Bone marrow (tissue), 2 donors: ENCODE results near the gene XRCC1.
A peak's percentile ranks its signal among the peaks of the same experiment; 100 is the strongest.
"Not testable (repeated sequence)": the region's sequence is repeated elsewhere in the genome, so short reads cannot be mapped to it uniquely, and the experiment has no call there.

Source experiments
- DNase-seq, 2 donors: peaks; one replicate each; lab custom pipeline; 2025; lab: John Stamatoyannopoulos, UW

XRCC1 gene

DNA sequence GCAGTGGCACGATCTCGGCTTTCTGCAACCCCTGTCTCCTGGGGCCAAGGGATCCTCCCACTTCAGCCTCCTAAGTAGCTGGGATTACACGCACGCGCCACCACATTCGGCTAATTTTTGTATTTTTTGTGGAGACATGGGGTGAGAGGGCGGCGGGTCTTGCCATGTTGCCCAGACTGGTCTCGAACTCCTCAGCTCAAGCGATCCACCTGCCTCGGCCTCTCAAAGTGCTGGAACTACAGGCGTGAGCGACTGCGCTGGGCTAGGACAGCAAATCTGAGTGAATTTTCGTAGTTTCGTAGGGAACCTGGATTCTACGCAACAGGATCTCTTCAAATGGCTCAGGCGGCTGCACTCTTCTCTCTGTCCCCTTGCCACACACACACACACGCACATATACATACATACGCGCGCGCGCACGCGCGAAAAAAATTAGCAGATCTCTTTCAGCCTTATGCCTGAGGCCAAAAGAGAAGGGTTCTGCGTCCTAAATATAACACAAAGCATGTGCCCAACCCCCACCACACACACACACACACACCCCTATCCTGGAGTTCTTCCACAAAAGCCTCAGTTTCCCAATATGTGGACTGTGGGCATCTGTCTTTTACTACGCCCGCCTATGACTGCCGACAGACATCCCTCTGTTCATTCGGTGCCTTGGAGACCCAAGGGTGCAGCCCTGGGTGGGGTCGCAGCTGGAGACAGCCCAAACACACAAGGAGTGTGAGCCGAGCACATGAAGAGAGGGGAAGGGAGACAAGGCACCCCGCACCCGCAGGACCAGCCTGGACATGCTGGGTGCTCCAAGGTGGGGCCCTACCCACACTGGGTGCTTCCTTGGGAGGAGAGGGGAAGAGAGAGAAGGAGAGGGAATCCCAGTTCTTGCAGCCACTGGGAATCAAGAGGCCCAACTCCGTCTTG is 890 bp upstream of the XRCC1 start:
- DNase-seq, result no peak

DNA sequence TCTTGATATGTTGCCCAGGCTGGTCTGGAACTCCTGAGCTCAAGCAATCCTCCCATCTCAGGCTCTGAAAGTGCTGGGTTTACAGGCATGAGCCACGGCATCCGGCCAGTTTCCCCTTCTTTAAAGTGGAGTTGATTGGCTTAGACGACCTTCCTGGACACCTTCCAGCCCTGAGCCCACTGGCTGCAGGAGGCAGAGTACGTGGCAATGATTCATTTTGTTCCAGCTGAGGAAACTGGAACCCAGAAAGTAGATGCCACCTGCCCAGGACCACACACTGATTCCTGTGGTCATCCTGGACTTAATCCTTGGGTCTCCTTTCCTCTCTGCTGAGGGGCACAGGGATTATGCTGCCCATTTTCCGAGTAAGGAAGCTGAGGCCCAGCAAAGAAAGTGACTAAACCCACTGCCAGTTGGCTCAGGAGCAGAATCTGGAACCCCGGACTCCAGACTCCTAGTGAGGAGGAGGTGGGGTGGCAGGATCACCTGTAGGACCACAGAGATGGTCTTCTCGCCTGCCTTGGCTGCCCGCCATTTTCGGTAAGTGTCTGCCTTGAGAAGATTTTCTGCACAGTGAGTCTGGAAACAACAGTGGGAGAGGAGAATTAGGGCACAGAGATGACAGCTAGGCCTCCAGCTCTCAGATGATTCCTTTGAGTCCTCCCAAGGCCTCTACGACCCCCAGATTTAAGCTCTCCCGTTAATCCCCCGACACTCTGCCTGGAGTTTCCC is 737 bp downstream of the XRCC1 start:
- DNase-seq, result no peak

DNA sequence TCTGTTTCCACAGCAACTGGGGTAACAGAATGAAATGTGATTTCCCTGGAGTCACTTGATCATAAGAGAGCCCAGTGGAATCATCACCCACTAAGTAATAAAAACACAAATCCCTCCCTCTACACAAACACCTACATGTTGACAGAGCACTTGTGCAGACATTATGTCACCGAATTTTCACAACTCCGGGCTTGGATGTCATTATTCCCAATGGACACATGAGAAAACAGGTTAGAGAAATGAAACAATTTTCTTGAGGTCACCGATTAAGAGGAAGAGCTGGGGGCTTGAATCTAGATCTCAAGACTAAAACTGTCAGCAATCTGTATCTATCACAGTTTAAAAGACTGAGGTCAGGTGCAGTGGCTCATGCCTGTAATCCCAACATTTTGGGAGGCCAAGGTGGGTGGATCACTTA is 3.1 kb downstream of the XRCC1 start:
- DNase-seq, result no peak

DNA sequence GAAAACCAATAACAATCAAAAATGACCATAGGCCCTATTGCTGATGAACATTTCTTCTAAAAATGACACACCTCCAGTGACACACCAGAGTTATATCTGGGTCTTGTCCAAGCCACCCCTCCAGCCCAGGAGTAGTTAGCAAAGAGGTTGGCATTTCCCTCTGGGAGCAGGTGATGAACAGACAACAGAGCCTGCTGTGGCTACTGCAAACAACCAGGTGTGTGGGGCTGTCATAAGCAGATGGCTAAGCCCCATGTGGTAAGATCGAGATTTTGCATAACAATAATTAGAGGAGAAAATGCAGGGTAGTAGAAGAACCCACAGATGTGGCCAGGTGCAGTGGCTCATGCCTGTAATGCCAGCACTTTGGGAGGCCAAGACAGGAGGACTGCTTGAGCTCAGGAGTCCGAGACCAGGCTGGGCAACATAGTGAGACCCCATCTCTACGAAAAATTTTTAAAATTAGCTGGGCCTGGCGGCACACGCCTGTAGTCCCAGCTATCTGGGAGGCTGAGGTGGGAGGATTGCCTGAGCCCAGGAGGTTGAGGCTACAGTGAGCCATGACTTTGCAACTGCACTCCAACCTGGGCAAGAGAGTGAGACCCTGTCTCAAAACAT is 5.0 kb downstream of the XRCC1 start:
- DNase-seq, result no peak

DNA sequence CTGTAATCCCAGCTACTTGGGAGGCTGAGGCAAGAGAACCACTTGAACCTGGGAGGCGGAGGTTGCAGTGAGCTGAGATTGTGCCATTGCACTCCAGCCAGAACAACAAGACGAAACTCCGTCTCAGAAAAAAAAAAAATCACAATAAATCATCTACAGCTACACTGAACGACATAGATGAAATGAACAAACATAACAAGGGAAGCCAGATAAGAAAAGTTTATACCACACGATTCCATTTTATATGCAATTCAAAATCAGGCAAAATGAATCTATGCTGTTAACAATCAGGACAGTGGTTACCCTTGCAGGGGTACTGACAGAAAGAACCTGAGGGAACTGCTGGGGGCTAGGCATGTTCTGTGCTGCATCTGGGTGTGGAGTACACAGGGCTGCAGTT is 5.7 kb downstream of the XRCC1 start:
- no peak for DNase-seq

DNA sequence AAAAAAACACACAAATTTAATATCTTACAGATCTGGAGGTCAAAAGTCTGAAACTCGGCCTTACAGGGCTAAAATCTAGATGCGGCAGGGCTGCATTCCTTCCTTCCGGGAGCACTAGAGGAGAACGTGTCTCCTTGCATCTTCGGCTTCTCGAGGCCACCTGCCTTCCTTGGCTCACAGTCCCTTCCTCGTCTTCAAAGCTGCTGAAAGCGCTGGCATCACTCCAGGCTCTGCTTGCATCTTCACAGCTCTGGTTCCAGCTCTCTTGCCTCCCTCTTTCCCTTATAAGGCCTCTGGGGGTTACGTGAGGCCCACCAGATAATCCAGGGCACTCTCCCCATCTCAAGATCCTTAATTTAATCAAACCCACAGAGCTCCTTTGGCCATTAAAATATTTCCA is 10.5 kb downstream of the XRCC1 start:
- DNase-seq, result no peak

DNA sequence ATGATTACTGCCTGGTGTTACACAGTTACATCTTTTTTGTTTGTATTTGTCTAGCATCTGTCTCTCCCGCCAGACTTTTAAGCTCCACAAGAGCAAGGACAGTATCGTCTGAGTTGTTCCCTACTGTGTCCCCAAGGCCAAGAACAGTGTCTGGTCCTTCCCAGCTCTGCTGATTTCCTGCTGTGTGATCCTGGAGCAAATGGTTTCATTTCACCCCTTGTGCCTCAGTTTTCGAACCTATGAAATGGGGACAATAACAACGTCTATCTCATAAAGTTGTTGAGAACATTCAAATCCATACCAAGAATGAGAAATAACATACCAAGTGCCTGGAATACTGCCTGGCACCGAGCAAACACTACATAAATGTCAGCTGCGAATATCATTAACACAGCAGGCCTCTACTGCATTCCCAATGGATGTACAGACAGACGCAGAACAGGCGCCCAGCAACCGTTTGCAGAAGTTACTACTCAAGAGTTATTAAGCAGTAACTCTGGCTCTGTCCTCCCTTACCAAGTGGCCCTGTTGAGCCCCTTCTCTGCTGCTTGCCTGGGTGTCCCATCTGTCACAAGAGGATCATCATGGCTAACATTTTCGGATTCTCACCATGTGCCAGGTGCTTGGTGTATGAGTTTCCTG is 11.4 kb downstream of the XRCC1 start:
- no peak for DNase-seq

DNA sequence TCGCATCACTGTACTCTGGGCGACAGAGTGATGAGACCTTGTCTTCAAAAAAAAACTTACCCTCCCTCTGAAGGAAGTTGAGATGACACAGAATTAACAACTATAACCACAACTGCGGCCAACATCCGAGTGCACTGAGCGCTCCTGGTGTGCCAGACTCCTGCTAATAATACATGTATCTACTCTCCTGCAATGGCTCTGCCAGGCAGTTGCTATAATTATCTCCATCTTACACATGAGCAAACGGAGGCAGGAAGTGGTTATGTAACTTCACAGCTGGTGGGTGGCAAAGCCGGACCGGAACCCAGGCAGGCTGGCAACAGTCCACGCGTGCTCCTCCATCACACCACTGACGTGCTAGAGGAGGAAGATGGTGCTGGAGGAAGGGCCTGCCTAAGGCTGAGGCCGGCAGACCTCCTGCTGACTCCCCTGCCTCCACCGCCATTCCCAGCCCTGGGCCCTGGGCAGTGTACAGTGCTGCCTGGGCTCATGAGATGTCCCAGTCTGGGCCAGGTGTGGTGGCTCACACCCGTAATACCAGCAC is 12.6 kb downstream of the XRCC1 start:
- peak; percentile 70 to 99 for DNase-seq

DNA sequence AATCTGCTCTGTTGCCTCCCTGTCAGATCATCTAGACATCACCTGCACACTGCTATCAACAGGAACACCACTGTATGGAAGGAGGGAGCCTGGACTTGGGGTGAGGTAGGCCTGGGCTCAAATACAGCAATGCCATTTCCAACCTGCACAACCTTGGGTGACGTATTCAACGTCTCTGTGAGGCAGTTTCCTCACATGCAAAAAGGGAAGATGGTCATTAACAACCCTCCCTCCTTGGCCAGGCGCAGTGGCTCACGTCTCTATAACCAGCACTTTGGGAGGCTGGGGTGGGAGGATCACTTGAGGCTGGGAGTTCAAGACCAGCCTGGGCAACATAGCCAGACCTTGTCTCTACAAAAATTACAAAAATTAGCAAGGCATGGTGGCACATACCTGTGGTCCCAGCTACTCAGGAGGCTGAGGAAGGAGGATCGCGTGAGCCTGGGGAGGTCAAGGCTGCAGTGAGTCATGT is 13.1 kb downstream of the XRCC1 start:
- DNase-seq, result peak in 1 of 2 donors; percentile 68

DNA sequence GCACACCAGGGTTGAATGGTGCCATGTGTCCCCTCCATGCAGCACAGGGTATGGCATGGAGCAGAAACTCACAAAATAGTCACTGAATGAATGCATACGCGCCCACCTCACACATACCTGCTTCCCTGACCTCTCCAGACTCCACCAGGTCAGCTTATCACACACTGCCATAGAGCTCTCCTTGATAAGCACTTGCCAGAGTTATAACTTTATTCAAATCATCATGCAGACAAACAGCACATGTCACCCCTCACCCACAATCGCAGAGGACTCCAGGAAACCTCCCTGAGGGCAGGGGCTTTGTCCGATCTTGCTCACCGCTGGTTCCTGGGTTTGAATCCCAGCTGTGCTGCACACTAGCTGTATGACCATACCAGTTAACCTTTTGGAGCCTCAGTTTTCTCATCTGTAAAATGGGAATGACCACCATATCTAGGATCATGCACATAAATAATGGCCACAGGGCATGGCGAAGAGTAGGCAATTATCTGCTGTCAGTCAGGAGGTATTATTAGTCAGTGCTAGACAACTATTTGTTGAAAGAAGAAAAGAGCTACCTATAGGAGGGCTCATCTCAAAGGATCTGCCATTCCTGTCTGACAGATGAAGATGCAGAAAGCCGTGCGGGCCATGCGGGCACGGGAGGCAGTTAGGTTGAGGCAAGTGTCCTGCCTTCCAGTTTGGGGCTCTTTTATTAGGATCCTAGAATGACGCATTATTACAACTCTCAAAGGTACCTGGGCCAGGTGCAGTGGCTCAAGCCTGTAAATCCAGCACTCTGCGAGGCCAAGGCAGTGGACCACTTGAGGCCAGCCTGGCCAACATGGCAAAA is 14.0 kb downstream of the XRCC1 start:
- DNase-seq, result no peak

DNA sequence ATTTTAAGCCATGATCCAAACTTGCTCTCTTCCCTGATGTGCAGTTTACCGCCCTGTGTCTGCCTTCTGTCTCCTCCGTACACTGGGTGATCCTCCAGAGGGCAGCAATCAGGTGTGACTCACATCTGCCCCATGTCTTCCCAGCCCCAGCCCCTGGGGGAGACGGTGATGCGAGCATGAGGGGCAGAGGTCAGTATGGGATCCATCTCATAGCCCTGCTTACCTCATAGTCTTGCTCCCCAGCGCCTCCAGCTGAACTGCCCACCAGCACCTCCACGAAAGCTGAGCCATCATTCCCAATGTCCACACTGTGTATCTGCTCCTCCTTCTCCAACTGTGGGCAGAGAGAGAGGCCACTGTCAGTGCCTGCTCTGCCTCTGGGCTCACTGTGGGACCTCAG is 14.6 kb downstream of the XRCC1 start:
- DNase-seq, result peak in 1 of 2 donors; percentile 24

DNA sequence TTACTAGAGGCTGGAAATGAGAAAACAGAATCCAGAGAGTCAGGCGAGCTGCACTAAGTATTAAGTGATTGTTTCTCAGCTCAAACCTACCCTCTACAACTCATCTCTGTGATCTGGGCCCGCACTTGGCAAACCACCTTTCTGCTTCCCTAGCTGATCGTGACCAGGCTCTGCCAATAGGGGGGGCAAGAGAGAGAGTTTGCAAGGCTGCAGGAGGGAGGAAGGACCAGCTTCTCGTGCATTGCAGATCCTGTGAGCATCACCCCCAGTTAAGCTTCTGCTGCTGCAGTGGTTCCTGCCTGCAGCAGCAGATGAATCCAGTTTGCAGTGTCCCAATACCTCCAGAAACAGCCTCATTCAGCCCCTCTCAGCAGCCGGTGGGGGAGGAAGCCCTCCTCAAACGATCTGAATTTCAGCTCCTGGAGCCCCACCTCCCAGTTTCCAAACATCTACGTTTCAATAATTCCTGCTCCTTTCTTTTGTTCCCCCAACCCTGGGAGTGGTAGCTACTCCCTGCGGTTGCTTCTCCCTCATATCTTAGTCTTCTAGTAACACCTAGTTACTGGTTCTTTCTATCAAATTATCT is 20.0 kb downstream of the XRCC1 start:
- peak; percentile 35 to 81 for DNase-seq

DNA sequence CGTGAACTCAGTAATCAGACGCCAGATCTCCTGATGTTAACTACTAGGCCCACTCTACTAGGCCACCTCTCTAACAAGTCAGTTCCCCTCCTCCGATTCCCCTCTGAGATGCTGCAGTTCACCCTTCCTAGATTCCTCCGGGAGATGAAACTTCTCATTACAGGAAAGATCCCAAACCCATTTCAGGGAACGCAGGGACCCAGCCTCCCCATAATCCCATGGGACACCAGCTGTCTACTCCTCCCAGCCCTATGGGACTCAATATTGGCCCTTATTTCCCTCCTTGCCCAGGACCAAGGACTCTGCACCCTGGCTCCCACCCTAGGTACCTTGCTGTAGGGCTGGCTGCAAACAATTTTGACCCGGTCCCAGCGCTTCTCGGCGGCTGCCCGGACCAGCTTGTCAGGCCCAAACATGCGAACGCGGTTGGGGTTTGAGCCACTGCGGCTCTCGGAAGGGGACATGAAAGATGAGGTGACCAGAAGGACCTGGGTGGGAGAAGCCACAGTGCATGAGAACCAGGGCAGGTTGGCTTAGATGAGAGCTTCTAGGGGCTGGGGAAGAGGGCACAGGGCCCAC is 20.9 kb downstream of the XRCC1 start:
- no peak for DNase-seq

DNA sequence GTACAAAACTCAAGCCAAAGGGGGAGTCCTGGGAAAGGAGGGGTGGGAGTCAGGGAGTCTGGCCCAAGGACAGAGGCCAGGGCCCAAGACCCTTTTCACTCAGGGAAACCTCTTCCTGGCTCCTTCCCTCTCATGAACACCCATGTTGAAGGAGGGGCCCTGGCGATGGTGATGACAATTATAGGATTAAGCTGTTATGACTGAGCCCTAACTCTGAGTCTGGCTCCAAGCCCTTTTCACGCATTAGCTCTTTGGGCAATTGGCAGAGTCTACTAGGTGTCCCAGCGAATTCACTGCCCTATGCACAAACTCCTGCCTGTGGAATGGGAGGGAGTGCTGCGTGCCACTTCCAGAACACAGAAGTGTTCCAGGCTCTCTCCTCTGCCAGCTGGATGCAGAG is 21.7 kb downstream of the XRCC1 start:
- no peak for DNase-seq

DNA sequence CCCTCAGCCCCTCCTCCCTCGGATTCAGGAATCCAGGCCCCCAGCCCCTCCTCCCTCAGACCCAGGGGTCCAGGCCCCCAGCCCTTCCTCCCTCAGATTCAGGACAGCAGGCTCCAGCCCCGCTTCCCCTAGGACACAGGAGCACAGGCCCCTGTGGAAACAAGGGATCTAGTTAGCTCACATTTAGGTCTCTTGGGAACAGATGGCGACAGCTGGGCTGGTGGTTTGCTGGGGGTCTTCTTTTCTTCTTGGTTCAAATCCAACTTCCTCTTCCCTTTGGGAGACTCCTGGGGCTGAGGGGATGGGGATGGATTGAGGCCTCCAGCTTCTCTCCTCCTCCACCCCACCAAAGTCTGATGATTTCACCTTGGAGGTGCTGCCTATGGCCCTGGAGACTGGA is 22.7 kb downstream of the XRCC1 start:
- DNase-seq, result no peak

DNA sequence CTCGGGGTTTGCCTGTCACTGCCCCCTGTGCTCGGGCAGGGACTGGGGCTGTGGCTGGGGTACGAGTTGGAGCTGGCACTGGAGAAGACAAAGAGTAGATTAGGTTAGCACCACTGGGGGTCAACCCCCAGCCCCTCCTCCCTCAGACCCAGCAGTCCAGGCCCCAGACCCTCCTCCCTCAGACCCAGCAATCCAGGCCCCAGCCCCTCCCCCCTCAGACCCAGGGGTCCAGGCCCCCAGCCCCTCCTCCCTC is 23.2 kb downstream of the XRCC1 start:
- no peak for DNase-seq

DNA sequence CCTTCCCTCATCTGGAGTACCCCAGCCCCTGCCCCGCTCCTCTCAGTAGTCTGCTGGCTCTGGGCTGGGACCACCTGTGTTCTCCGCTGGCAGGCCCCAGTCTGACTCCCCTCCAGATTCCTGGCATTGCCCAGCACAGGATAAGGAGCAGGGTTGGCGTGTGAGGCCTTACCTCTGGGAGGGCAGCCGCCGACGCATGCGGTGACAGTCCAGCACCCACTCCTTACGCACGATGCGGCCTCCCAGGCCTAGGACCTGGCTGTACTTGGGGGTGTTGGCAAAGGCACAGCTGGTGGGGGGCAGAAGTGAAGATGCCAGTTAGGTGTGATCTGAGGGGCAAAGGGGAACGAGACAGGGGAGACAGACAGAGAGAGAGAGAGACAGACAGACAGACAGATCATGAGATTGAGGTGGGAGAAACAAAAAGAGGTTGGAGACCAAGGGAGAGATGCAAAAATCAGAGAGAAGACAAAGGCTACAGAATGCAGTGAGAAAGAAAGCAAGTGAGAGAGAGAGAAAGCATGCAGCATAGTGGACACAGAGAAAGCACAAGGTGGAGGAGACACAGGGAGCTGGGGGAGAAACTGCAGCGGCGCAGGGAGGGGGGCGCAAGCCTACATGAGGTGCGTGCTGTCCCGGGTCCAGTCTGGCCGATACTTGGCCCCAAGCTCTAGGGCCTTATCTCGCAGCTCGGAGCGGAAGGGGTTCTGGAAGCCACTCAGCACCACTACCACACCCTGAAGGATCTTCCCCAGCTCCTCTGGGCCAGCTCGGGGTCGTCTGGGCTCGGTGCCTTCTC is 23.7 kb downstream of the XRCC1 start:
- DNase-seq, result no peak

DNA sequence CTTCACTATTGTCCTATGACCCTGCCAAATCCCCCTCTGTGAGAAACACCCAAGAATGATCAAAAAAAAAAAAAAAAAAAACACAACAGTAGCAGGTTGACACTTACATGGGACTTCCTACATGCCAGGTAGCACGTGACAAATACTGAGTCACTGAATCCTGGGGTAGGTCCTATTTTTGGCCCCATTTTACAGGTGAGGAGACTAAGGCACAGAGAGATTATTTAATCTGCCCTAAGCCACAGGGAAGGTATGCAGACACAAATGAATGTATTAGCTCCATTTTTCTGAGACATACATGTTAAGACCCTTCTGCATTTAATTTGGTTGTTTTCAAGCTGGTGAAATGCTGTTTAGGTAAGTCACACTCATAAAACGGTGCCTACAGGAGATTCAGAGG is 26.6 kb downstream of the XRCC1 start:
- no peak for DNase-seq

DNA sequence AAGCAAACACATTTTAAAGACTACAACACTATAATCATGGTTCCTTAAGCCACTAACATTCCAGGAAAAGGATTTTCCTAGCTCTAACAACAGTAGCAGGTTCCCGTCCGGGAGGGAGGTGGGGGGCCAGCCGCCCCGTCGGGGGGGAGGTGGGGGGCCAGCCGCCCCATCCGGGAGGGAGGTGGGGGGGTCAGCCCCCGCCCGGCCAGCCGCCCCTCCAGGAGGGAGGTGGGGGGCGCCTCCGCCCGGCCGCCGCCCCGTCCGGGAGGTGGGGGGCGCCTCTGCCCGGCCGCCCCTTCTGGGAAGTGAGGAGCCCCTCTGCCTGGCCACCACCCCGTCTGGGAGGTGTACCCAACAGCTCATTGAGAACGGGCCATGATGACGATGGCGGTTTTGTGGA is 27.4 kb downstream of the XRCC1 start:
- DNase-seq, result not testable (repeated sequence)

DNA sequence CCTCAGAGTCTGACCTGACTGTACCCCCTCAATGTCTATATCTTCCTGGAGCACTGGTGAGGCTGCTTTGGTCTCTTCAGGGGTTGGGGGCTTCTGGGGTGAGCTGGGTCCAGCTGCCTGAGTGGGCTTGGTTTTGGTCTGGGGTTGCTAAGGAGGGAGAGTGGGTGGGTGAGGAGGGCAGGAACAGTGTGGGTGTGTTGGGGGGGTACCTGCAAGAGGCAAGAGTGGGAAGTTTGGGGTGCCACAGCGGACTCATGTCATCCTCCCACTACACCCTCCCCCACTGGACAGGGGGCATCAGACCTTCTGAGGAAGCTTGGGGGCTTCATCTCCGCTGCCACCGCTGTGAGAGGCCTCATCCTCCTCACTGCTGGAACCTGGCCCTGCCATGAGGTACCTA is 28.7 kb downstream of the XRCC1 start:
- no peak for DNase-seq
